RCC 7860 (cell line): ENCODE measurements around the gene JAML.

Experiments used
- DNase-seq: peaks from one replicate; pipeline ENCODE4 v3.0.0-alpha.2; 2015; ENCODE audit warnings: low spot score
- FAIRE-seq: peaks from 2 replicates; lab custom pipeline; 2012; peaks lifted over from hg19 to GRCh38; lab: Jason Lieb, UNC

JAML gene

DNA sequence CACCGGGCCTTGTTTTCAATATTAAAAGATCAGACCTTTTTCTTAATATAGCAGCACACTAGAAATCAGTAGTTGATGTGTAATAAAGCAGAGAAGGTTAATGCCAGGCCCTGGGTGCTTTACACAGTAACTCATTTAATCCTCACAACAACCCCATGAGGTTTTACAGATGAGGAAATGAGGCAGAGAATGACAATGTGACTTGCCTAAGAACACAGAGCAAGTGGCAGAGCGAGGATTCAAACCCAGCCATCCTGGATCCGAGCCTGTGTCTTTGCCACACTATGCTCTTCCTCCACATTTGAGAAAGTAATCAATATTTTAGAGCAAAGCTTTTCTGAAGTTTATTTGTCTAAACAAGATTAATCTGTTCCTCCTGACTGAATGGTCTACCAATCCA lies 7.2 kb downstream of the JAML start:
- no peak for FAIRE-seq
- no peak for DNase-seq

DNA sequence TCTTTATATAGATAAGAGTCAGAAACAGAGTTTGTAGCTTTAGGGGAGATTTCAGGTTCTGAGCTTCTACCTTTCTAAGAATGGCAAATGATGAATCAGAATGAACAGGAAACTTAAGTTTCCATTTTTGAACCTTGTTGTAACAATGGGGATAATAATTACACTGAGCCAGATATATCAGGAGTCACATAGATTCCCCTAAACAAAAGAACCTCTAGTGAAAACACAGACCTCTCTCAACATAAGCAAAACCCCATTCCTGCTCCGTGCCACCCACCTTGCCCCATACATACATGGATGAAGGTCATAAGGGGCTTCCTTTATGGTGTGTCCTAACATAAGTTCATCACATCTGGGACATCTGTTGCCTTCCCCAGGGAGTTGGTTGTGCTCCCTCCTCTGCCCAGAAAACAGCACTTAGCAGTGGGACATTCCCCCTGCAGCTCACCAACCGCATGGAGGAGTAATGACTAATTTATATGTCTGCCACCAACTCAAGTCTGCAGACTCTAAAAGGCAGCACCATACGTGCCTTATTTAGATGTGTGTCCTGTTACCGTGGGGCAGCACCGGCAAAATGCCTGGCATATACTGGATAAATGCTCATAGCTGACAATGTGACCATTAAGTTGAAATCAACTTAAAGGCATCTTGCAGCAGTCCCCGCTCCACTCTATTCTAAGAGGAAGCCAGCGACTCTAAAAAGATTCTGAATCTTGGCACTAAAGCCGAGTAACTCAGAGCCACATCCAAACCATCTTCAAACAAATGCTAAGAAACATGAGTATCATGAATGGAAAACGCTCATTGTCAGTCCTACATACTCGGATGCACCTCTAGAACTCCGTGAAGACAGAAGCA lies 8.0 kb downstream of the JAML start:
- DNase-seq (no peak), FAIRE-seq (no peak)

DNA sequence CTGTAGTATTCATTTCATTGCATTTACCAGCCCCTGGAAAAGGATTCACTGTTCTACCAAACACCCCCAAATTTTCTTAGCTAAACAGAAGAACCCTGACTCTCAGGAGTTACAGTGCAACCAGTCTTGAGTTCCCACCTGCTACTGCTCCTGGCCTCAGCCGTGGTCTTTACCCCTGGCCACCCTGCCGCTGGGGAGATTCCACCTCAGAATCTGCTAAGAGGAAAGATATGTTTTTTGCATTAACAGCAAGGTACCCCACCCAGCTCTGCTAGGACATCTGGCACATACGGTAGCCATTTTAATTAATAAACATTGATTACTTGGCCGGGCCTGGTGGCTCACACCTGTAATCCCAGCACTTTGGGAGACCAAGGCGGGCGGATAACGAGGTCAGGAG lies 9.0 kb downstream of the JAML start:
- DNase-seq = no peak
- FAIRE-seq = no peak

DNA sequence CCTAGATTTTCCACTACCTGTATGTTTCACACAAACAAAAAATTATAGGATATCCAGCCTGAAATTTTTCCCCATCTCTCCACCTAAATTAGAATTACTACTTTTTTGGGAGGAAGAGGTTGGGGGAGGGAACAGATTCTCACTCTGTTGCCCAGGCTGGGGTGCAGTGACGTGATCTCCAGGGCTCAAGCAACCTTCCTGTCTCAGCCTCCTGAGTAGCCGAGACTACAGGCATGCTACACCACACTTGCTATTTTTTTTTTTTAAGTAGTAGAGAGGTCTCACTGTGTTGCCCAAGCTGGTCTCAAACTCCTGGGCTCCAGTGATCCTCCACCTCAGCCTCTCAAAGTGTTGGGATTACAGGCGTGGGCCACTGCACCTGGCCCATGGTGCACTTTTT lies 9.5 kb downstream of the JAML start:
- FAIRE-seq = no peak
- DNase-seq = no peak

DNA sequence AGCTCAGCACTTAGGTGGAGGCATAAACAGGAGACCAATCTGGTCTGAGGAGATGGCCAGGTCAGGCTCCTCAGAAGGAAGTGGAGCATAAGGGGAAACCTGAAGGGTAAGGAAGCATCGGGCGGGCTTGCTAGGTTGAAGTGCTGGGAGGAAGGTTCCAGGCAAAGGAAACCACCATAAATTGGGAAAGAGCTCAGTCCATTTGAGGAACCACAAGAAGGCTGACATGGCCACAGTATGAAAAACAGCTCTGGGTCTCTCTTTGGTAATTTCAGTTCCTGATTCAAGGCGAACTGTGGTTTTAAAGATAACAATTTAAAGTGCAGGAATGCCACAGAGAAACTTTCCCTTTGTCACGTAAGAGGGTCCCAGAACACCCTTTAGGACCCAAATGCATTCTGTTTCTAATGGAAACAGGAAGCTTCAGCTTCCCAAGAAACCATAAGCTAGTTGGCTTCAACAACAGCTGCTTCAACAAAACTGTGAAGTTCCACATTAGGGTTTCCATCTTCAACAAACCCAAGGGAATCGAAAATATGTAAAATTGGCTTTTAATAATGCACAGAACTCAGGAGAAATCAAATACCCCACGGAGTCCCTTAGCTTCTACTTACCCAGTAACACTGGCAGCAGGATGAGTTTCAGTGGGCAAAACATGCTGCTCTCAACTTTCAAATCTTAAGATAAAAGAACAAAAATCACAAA lies 10.4 kb downstream of the JAML start:
- DNase-seq (no peak), FAIRE-seq (no peak)

DNA sequence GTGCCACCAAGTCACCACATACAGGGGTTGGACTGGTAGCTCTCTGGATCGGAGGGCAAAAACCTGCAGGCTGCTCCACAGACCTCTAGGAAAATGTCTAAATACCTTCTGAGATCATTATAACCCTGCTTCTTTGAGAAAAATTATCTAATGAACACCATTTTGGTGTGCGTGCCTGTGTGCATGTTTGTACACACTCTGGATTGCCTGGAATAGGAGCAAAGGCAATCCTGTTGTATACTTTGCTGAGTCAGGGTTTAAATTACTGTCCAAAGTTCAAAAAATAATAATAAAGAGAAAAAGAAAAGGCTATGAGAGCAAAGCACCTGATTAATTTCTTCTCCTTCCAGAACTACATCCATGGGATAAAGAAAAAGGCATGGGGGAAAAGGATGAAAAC lies 11.0 kb downstream of the JAML start:
- DNase-seq (no peak), FAIRE-seq (no peak)

DNA sequence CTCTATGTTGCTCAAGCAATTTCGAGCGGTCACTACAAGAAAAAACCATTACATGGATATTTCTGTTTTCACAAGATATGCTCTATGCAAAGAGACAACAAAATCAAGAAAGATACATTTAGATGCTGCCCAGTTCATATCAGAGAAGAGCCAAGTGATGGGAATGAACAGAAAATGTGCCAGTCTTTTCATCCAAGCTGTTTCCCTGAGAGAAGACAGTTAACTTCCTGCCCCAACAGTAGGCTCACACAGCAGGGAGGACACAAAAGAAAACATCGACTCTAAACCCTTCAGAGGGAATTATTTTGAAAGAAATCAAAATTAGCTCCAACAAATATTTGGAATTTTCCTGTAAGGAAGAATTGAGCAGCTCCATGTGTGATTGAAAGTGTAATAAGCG lies 11.6 kb downstream of the JAML start:
- DNase-seq (no peak), FAIRE-seq (no peak)

DNA sequence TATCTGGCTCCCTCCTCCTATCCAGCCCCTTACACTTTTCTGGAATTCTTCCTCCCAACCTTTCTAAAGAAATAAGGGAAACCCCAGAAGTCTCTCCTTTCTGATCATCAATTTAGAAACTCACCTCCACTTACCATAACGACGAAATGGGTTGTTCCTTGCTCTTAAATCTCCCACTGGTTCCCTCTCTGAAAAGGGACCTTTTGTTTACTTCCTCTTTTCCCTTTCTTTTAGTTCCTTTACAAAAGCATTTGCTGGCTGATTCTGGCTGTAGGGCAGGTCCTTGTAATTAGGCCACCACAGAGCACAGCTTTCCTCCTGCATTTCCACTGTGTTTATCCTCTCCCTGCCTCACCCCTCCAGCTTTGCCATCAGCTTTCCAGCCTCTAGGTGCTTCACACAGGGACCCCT lies 12.0 kb downstream of the JAML start:
- FAIRE-seq (no peak), DNase-seq (no peak)

DNA sequence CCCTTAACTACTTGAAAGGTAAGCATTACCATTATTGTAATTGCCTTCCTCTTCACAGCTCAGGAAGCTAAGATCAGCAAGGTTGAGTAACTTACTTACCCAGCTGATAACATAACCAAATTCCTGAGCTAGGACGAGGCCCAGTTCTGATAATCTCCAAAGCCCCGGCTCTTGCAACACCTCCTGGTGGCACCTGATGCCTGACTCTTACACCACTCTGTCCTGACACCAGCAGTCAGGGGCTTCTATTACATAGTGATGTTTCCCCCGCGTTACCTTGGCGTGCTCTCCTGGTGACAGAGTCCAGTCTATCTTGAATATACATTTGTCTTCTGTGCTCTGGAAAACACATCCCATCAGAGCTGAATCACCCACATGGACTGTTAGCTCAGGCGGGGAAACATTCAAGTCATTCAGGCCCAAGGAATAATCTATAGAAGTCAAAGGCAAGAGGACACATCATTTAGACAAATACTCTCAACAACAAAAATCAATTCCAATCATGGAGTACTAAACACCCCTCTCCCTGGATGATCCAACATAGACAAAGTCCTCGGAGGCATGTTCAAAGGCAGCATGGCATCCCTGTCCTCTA lies 12.6 kb downstream of the JAML start:
- FAIRE-seq (no peak), DNase-seq (no peak)

DNA sequence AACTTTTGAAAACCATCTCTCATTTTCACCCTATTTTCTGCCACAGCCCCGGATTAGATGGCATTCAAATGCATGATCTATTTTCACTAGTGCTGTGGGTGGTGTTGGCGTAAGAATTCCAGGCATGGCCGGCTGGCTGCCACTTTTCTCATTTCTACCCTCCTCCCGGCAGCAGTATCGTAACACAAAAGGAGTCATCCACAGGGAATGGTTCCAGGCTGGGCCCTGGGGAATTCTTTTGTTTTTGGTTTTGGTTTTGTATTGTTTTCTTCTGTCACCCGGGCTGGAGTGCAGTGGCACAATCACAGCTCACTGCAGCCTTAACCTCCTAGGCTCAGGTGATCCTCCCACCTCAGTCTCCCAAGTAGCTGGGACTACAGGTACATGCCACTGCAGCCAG lies 13.8 kb downstream of the JAML start:
- DNase-seq (no peak), FAIRE-seq (no peak)

DNA sequence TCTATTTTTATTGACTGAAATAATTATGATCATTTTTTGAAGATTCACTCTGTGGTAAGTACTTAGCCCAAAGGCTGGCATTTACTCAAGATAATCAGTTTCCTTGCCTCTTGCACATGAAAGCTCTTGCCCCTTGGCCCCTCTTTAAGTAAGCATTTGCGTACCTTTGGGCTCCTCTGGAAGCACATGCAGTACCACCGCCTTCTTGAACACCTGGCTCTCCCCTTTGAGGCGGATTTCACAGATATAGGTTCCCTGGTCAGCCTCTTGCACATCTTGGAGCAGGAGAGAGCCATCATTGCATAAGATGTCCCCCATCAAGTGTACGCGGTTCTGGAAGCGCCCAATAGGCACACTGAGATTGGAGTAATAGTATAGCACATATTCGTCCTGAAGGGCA lies 14.5 kb downstream of the JAML start:
- DNase-seq = no peak
- FAIRE-seq = no peak

DNA sequence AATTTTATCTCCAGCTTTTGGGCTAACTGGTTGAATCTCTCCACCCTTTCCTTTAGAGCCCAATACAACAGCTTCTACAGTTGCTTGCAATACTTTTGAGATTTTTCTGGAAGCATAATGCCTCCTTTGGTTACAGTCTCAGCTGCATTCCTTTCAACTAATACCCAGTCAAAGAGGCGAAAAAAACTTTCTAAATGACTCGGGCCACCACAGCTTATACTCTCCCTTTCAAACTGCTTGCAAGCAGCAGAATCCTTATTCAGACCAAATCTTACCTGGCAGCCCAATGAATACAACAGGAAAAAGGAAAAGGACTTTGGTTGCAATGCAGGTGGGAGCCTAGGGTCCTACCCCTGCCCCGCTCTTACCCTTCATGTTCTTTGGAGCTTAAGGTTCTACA lies 15.8 kb downstream of the JAML start:
- DNase-seq (no peak), FAIRE-seq (no peak)

DNA sequence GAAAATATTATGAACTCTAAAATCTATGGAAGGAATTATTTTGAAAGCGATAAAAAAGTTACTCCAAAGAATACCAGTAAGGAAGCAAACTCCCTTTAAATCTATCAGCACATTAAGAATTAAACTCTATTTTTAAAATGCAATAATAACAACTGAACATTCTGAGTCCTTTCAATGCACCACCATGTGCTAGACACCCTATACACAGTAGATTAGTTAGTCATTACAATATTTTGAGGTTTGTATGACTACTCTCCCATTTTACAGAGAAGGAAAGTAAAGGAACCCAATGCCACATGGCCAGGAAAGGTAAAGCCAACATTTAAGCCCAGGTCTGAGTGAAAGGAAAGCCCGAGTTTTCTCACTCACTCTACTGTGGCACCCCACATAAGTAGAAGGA lies 17.7 kb downstream of the JAML start:
- FAIRE-seq (no peak), DNase-seq (no peak)

DNA sequence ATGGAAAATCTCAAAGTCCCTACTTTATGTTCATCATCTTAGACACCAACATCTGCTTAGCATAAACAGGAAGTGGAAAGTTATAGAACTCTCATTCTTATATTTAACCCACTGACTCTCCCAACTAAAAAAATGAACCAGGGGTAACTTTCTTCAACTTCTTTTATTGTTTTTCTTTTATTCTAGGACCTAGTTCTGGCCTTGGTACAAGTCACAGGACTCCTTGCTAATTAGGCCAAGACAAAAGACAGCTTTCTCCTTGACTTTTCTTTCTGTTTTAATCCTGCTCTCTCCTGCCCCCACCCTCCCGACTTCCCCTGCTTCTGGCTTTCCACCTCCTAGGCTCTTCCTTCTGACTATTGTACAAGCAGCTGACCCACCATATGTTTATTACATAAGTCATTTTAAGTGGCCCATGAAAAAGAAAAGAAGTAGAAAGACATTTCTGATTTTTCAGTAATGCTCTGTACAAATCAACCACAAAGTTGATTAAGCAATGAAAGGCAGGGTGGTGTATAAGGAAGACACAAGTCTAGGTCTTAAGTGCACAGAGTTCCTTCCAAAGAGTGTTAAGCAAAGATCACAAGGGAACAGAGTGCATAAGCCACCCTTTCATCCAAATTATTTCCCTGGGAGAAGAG lies 18.3 kb downstream of the JAML start:
- DNase-seq = no peak
- FAIRE-seq = no peak

DNA sequence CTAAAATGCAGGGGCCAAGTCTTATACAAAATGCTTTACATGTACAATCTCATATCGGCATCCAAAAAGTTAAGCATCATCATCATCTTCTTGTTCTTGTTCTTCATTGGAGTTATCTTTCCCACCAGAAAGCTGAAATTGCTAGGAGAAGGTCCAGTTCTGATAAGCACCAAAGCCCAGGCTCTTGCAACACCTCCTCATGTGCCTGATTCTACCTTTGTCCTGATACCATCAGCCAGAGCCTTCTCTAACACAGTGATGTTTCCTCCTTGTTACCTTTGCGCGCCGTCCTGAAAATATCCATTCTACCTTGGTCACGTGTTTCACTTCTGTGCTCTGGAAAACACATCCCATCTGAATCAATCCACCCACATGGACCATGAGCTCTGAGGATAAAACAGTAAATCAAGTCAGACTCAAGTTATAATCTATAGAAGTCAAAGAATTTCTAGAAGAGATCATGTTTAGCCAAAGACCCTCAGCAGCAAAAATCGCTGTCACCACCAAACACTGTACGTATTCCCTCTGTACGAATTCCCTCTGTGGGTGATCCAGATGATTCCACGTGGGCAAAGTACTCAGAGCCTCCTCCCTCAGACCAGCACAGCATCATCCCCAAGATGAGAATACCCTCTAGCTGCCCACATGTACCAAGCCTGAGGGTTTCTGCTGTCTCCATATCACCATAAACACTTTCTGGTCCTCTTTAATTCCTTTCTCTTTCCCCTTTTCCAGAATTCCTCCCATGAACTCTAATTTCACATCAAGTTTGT lies 19.0 kb downstream of the JAML start:
- no peak for FAIRE-seq

DNA sequence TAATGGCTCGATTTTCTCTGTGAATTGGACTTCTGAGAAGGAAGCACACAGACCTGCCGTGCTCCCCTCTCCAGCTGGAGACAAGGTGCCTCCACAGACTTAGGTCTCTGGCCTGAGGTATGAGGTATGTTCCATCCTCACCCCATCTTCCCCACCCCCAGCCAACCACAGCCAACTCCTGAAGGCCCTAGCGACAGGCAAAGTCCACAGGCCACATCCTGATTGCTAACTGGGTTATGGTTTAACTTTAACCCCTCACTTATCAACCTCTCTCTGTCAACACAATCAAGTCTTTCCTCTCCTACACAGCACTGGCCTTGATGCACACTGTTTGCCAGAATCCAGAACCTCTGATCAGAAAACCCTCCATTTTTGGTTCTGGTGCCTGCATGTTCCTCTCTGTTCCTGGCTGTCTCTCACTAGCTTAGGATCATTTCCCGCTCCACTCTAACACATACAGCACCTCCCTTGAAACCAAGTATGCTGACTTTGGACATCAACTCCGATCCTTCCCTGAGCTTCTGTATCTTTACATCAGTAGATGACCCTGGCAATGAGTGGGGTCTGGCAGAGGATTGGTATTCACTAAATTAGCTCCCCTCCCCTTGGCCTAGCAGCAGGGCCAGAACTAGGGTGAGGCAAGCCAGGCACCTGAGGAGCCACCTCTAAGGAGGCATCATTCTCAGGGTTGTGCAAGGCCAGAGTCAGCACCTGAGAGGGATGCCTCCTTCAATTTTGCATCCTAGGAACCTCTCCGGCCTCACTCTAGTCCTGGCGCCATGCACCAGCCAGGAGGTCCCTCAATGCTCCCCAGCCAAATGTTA lies 22.0 kb downstream of the JAML start:
- FAIRE-seq (no peak), DNase-seq (no peak)

More for the DNA sequence above, 19.0 kb downstream of the JAML start:
- no peak for DNase-seq

DNA sequence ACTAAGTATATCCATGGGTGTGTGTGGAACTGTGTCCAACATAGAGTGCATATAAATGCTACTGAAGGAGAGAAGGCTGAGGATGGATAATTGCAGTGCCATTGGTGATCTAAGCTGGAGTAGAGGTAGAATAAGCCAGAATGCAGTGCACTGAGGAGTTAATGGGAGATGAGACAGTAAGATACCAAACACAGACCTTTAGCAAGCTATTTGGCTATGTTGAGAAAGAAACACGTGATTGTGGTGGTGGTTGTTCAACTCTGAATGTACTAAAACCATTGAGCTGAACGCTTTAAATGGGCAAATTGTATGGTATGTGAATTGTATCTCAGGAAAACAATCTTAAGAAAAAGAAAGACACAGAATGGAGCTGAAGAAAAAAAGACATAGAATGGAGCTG lies 22.8 kb downstream of the JAML start:
- DNase-seq (no peak), FAIRE-seq (no peak)

DNA sequence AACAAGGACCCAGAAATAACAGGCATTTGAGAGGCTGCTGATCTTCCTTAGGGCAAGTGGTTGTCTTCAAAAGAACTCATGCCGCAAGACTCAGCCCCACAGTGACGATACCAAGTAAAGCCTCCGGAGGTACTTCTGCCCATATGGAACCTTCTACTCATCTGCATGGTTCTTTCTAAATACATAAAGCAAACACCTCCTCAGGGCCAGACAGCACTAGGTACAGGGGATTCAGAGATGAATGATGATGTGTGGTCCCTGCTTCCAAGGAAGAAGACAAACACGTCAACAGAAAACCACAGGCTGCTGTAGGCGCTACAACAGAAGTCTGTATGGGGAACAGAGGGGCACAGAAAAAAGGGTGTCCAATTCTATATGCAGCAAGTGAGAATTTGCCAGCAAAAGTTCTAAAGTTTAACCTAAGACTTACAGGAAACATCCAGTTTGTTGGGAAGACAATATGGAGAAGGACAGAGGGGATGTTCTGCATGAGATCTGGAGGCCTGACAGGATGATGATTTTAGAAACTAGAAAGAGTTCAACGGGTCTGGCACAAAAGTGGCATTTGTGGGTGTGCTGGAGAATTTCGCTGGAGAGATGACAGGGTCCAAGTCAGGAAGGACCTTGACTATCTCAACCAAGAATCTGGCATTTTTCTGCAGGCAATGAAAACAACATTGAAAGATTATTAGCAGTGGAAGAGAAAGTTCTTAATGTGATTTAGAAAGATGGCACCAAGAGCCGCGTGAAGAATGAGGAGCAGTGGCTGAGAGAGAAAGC lies 23.7 kb downstream of the JAML start:
- FAIRE-seq (no peak), DNase-seq (no peak)

DNA sequence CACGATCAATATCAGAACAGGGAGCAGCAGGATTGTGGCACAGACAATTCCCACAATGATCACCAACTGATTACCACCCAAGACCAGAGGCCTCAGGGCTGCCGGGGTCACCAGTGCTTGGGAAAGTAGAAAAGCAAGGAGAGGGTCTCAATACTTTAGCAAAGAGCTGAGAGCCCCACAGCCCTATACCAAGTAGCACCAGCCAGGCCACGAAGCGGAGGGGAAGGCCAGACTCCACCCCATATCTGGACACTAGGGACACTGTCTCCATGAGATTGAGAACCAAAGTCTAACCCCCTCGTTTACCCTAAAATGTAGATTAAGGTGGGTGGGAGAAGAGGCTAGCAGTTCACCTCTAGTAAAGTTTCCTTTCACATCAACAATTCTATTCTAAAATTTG lies 24.3 kb downstream of the JAML start:
- DNase-seq (no peak), FAIRE-seq (no peak)
